ENCODE measurements around the gene NR6A1. TPM values are rescaled to one million over a fixed set of nuclear protein-coding genes. Genes with fewer than 3 reads are reported as not detected.
A peak's percentile ranks its signal among the peaks of the same experiment; 100 is the strongest.

Gene NR6A1
- total and polyA plus RNA-seq, 2 of the 13 experiments (the other 11 are each of a cell fraction or from before 2014, with no cell fraction given) = 28.1 to 31.5 TPM

DNA sequence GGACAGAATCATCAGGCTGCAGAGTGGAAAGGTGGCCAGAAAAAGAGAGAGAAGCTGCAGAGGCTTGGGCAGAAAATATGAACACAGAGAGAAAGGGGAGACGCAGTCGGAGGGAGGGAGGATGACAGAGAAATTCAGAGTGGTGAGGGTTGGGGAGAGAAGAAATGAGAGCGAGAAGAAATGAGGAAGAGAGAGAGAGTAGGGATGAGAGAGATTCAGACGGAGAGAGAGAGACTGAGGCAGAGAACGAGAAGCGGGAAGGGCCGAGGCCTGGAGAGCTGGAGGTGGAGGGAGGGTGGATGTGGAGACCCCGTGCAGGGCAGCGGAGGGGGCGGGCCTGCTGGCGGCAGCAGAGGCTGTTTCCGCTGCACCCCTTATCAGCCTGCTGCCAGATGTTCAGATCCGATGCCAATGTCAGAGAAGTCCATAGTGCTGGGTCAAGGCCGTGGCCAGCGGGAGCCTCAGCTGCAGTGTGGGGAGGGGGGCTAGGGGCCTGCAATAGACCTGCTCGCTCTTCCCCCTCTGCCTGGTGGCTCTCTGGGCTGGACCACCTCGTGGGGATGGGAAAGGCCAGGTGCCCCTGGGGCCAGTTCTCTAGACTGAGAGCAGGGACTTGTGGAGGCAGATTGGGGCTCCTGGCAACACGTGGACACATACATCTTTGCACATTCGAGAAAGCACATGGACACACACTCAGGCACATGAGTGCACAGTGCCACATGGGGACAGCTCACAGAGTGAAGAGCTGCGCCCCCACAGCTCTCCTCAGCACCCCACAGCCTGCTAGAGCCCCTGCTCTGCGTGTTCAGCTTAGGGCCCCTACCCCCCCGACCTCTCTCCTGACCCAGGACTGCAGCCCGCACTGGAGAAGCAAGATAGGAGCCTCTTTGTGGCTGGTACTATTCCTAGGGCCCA lies 259.0 kb downstream of the NR6A1 start (continued):
- no peak for TF ChIP-seq NONO (IDR thresholded peaks at IDR 0.05)
- peak; percentile 80 for TF ChIP-seq NONO (CRISPR knock-in tag; conservative IDR thresholded peaks at IDR 0.05)
- TF ChIP-seq JUN (CRISPR knock-in tag; IDR thresholded peaks at IDR 0.05) = no peak
- TF ChIP-seq, protein P1, sequence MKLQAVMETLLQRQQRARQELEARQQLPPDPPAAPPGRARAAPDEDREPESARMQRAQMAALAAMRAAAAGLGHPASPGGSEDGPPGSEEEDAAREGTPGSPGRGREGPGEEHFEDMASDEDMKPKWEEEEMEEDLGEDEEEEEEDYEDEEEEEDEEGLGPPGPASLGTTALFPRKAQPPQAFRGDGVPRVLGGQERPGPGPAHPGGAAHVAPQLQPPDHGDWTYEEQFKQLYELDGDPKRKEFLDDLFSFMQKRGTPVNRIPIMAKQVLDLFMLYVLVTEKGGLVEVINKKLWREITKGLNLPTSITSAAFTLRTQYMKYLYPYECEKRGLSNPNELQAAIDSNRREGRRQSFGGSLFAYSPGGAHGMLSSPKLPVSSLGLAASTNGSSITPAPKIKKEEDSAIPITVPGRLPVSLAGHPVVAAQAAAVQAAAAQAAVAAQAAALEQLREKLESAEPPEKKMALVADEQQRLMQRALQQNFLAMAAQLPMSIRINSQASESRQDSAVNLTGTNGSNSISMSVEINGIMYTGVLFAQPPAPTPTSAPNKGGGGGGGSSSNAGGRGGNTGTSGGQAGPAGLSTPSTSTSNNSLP (IDR thresholded peaks at IDR 0.05; ENCODE audit: low read depth, low read length) = no peak
- TF ChIP-seq CEBPG (CRISPR knock-in tag; IDR thresholded peaks at IDR 0.05) = peak; percentile 32; the same call in 1 of the 2 replicates
- TF ChIP-seq ZNF207 (IDR thresholded peaks at IDR 0.05; ENCODE audit: borderline replicate concordance) = no peak
- TF ChIP-seq, protein P2, sequence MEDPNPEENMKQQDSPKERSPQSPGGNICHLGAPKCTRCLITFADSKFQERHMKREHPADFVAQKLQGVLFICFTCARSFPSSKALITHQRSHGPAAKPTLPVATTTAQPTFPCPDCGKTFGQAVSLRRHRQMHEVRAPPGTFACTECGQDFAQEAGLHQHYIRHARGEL (CRISPR knock-in tag; IDR thresholded peaks at IDR 0.05) = no peak
- TF ChIP-seq, protein P3, sequence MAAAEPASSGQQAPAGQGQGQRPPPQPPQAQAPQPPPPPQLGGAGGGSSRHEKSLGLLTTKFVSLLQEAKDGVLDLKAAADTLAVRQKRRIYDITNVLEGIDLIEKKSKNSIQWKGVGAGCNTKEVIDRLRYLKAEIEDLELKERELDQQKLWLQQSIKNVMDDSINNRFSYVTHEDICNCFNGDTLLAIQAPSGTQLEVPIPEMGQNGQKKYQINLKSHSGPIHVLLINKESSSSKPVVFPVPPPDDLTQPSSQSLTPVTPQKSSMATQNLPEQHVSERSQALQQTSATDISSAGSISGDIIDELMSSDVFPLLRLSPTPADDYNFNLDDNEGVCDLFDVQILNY (CRISPR knock-in tag; conservative IDR thresholded peaks at IDR 0.05) = no peak
- TF ChIP-seq, protein P4, sequence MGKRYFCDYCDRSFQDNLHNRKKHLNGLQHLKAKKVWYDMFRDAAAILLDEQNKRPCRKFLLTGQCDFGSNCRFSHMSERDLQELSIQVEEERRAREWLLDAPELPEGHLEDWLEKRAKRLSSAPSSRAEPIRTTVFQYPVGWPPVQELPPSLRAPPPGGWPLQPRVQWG (CRISPR knock-in tag; IDR thresholded peaks at IDR 0.05; ENCODE audit: borderline replicate concordance, low read depth) = no peak
- TF ChIP-seq, protein P5, sequence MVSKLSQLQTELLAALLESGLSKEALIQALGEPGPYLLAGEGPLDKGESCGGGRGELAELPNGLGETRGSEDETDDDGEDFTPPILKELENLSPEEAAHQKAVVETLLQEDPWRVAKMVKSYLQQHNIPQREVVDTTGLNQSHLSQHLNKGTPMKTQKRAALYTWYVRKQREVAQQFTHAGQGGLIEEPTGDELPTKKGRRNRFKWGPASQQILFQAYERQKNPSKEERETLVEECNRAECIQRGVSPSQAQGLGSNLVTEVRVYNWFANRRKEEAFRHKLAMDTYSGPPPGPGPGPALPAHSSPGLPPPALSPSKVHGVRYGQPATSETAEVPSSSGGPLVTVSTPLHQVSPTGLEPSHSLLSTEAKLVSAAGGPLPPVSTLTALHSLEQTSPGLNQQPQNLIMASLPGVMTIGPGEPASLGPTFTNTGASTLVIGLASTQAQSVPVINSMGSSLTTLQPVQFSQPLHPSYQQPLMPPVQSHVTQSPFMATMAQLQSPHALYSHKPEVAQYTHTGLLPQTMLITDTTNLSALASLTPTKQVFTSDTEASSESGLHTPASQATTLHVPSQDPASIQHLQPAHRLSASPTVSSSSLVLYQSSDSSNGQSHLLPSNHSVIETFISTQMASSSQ (IDR thresholded peaks at IDR 0.05; ENCODE audit: low read depth) = no peak
- TF ChIP-seq, protein P5 (CRISPR knock-in tag; IDR thresholded peaks at IDR 0.05; ENCODE audit: borderline replicate concordance) = peak; percentile 53; the same call in 1 of the 2 replicates
- TF ChIP-seq CBFB (CRISPR knock-in tag; IDR thresholded peaks at IDR 0.05) = no peak
- 0 out of 2 replicates have a peak, but pooled peaks have one; percentile 74 for TF ChIP-seq ZNF616 (CRISPR knock-in tag; IDR thresholded peaks at IDR 0.05; ENCODE audit: low read depth)
- TF ChIP-seq, protein P6, sequence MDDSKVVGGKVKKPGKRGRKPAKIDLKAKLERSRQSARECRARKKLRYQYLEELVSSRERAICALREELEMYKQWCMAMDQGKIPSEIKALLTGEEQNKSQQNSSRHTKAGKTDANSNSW (CRISPR knock-in tag; IDR thresholded peaks at IDR 0.05; ENCODE audit: borderline replicate concordance) = no peak
- TF ChIP-seq TEAD2 (CRISPR knock-in tag; IDR thresholded peaks at IDR 0.05) = no peak
- TF ChIP-seq ZNF367 (CRISPR knock-in tag; IDR thresholded peaks at IDR 0.05; ENCODE audit: borderline replicate concordance) = no peak
- no peak for TF ChIP-seq ZNF34 (CRISPR knock-in tag; IDR thresholded peaks at IDR 0.05; ENCODE audit: borderline replicate concordance)
- TF ChIP-seq HNRNPLL (IDR thresholded peaks at IDR 0.05; ENCODE audit: low read depth, low read length, poor library complexity, severe bottlenecking) = no peak
- no peak for TF ChIP-seq SNAI1 (CRISPR knock-in tag; IDR thresholded peaks at IDR 0.05; ENCODE audit: borderline replicate concordance)
- no peak for TF ChIP-seq KLF15 (CRISPR knock-in tag; IDR thresholded peaks at IDR 0.05; ENCODE audit: borderline replicate concordance)
- TF ChIP-seq ETV6 (CRISPR knock-in tag; conservative IDR thresholded peaks at IDR 0.05) = no peak
- peak; percentile 81 for TF ChIP-seq ZBTB38 (CRISPR knock-in tag; IDR thresholded peaks at IDR 0.05)
